HepG2 (cell line): ENCODE results near the gene A3GALT2. TPM values are rescaled to one million over a fixed set of nuclear protein-coding genes. Genes with fewer than 3 reads are reported as not detected.

Experiments
- ATAC-seq: fragments of 200-7000 bp; cut with Tn5 transposase; 3 replicates; pipeline ENCODE4 v1.9.1; 2020; ENCODE audit warnings: mild to moderate bottlenecking, moderate library complexity
- BruUV-seq: library from RNA; stranded (reverse); fragments of 400-500 nt; replicated peaks from 2 replicates; lab custom pipeline; 2021; lab: Mats Ljungman, UMichigan
- CTCF ChIA-PET: fragments of 300-600 bp; formaldehyde crosslinking; extraction: SDS; loops from one replicate; lab custom pipeline; 2021; ENCODE audit warnings: low total read pairs, inconsistent platforms, low intra/inter-chr PET ratio; lab: Yijun Ruan, JAX
- POLR2A ChIA-PET: fragments of 350-600 bp; sonication (Branson Sonifier 250); formaldehyde crosslinking; loops from one replicate; lab custom pipeline; 2020; ENCODE audit warnings: antibody characterized with exemption, inconsistent platforms; lab: Yijun Ruan, JAX
- DNase-seq: peaks from one replicate; pipeline ENCODE4 v3.0.0-alpha.2; 2015; ENCODE audit warnings: low spot score
- FAIRE-seq: peaks from 3 replicates; lab custom pipeline; 2011; peaks lifted over from hg19 to GRCh38; lab: Jason Lieb, UNC
- H2AFZ ChIP-seq: one replicate; pipeline ENCODE4 v1.6.1; 2011; ENCODE audit warnings: low read length, inconsistent platforms
- H3K27ac ChIP-seq: fragments of 300-600 bp; 3 replicates; pipeline ENCODE4 v1.8.0; 2011; ENCODE audit warnings: mixed run types, mild to moderate bottlenecking, mixed read lengths, low read length, inconsistent platforms; ENCODE audit not compliant: insufficient read depth; ENCODE audit errors: extremely low read length
- H3K27me3 ChIP-seq, 2 experiments: fragments of 200-600 bp in 1 of 2; 2 replicates in 1 of 2; 3 replicates in 1 of 2; pipeline versions ENCODE4 v1.6.0 to v1.8.0; 2011; ENCODE audit warnings: low read length in 2 of 2, mild to moderate bottlenecking in 2 of 2, moderate library complexity in 2 of 2, inconsistent platforms in 1 of 2; ENCODE audit not compliant: insufficient read depth in 2 of 2, control insufficient read depth in 1 of 2
- H3K36me3 ChIP-seq, 2 experiments: fragments of 200-600 bp in 1 of 2; replicated peaks in 1 of 2; 2 replicates in 1 of 2; 3 replicates in 1 of 2; pipeline versions ENCODE4 v1.5.1 to v1.8.0; 2011; ENCODE audit warnings: low read length in 2 of 2, inconsistent platforms in 1 of 2; ENCODE audit not compliant: insufficient read depth in 2 of 2, control insufficient read depth in 1 of 2
- H3K4me1 ChIP-seq: 2 replicates; pipeline ENCODE4 v1.5.1; 2012; ENCODE audit warnings: low read length, inconsistent platforms; ENCODE audit not compliant: insufficient read depth
- H3K4me2 ChIP-seq: 2 replicates; pipeline ENCODE4 v1.6.0; 2011; ENCODE audit warnings: low read depth, low read length, inconsistent platforms
- H3K4me3 ChIP-seq, 3 experiments: fragments of 200-600 bp in 1 of 3; sonication (generic), shearing (Covaris generic) in 1 of 3; replicated peaks in 1 of 3; 2 replicates each; pipeline ENCODE4 v1.5.1; 2011 to 2016; ENCODE audit warnings: low read length in 3 of 3, inconsistent platforms in 2 of 3, low read depth in 2 of 3, mild to moderate bottlenecking in 2 of 3, control low read depth in 1 of 3, mixed read lengths in 1 of 3; ENCODE audit not compliant: insufficient read depth in 1 of 3
- H3K79me2 ChIP-seq: one replicate; pipeline ENCODE4 v1.6.1; 2011; ENCODE audit warnings: low read length, inconsistent platforms; ENCODE audit not compliant: insufficient read depth
- H3K9ac ChIP-seq: 2 replicates; pipeline ENCODE4 v1.6.0; 2011; ENCODE audit warnings: mild to moderate bottlenecking, low read depth, low read length, inconsistent platforms; ENCODE audit not compliant: insufficient read depth
- H3K9me3 ChIP-seq: 2 replicates; pipeline ENCODE4 v1.5.1; 2012; ENCODE audit warnings: mild to moderate bottlenecking, low read length
- H4K20me1 ChIP-seq: 2 replicates; pipeline ENCODE4 v1.6.0; 2011; ENCODE audit warnings: inconsistent platforms, mild to moderate bottlenecking, low read length, moderate library complexity; ENCODE audit not compliant: insufficient read depth
- ARHGAP35 ChIP-seq: sonication (generic); formaldehyde crosslinking; IDR thresholded peaks from 2 replicates; pipeline ENCODE4 v1.9.0; 2022; ENCODE audit warnings: mild to moderate bottlenecking, inconsistent platforms, moderate library complexity, missing genetic modification reagents, borderline replicate concordance
- GABPB1 ChIP-seq: IDR thresholded peaks from 2 replicates; pipeline ENCODE4 v1.6.1; 2016; ENCODE audit warnings: mild to moderate bottlenecking, missing genetic modification reagents, moderate library complexity, missing compliant biosample characterization
- GATAD1 ChIP-seq: IDR thresholded peaks from 2 replicates; pipeline ENCODE4 v1.6.1; 2016; ENCODE audit warnings: missing genetic modification reagents, missing compliant biosample characterization
- HMGA1 ChIP-seq: sonication (generic); formaldehyde crosslinking; conservative IDR thresholded peaks from 2 replicates; pipeline ENCODE4 v1.4.0; 2020; ENCODE audit warnings: missing genetic modification reagents
- NFYB ChIP-seq: sonication (generic); formaldehyde crosslinking; IDR thresholded peaks from 2 replicates; pipeline ENCODE4 v1.4.0; 2020; ENCODE audit warnings: missing genetic modification reagents
- NR2F6 ChIP-seq, 2 experiments: IDR thresholded peaks; 2 replicates each; pipeline ENCODE4 v1.6.1; 2016; ENCODE audit warnings: antibody characterized with exemption in 1 of 2, mild to moderate bottlenecking in 1 of 2
- RFX3 ChIP-seq: IDR thresholded peaks from 2 replicates; pipeline ENCODE4 v1.6.1; 2016; ENCODE audit warnings: missing biosample characterization, missing genetic modification reagents
- SALL1 ChIP-seq: sonication (generic); formaldehyde crosslinking; IDR thresholded peaks from 2 replicates; pipeline ENCODE4 v1.8.0; 2022; ENCODE audit warnings: mild to moderate bottlenecking, missing genetic modification reagents
- SRSF4 ChIP-seq: fragments of 200-400 bp; formaldehyde crosslinking; IDR thresholded peaks from one replicate; pipeline ENCODE4 v1.6.1; 2018; ENCODE audit warnings: mild to moderate bottlenecking, low read depth, low read length, moderate library complexity; ENCODE audit not compliant: poor library complexity, severe bottlenecking
- YEATS4 ChIP-seq: sonication (generic); formaldehyde crosslinking; IDR thresholded peaks from 2 replicates; pipeline ENCODE4 v1.4.0; 2020; ENCODE audit warnings: missing genetic modification reagents, borderline replicate concordance
- ZNF414 ChIP-seq: sonication (generic); formaldehyde crosslinking; IDR thresholded peaks from 2 replicates; pipeline ENCODE4 v1.5.0; 2020; ENCODE audit warnings: missing genetic modification reagents
- ZNF776 ChIP-seq: sonication (generic); formaldehyde crosslinking; IDR thresholded peaks from 2 replicates; pipeline ENCODE4 v1.4.0; 2020; ENCODE audit warnings: mild to moderate bottlenecking, missing genetic modification reagents
- ZSCAN9 ChIP-seq: IDR thresholded peaks from 2 replicates; pipeline ENCODE4 v1.6.1; 2016; ENCODE audit warnings: borderline replicate concordance
- WGBS: methylation state at CpG from one replicate; pipeline ENCODE4 v1.1.6; 2017; ENCODE audit warnings: low lambda C conversion rate; 5-methylcytosine and 5-hydroxymethylcytosine counted together
- in situ Hi-C: cut with HindIII; loops from 2 replicates; pipeline ENCODE4 v1.10.0; 2017; ENCODE audit warnings: low pct_unique_long_range_greater_than_20kb; ENCODE audit not compliant: extremely low pct_ligation_motif_present
- intact Hi-C: fragments of 100-400 bp; cut with micrococcal nuclease; formaldehyde crosslinking; loops from one replicate; pipeline ENCODE4 v1.10.0; 2022; ENCODE audit not compliant: unreplicated experiment
- polyA plus RNA-seq, 8 experiments: library from polyadenylated mRNA; depleted of rRNA in 3 of 8; stranded (reverse) in 7 of 8; unstranded in 1 of 8; fragments of >200 nt; fragmentation: Illumina TruSeq in 4 of 8; extraction: Trizol in 4 of 8; gene quantifications; 2 replicates each; pipeline versions ENCODE4 v1.2.1 to v1.2.3, GENCODE V29; 2011 to 2016; ENCODE audit warnings: low read depth in 4 of 8, missing spikeins in 1 of 8, mixed read lengths in 1 of 8; ENCODE audit not compliant: insufficient read depth in 1 of 8
- total RNA-seq, 5 experiments: library from RNA; depleted of rRNA; stranded (reverse); fragments of >200 nt; fragmentation: Illumina TruSeq; extraction: Trizol; gene quantifications; 2 replicates each; pipeline ENCODE4 v1.2.3, GENCODE V29; 2016; ENCODE audit warnings: low read depth in 1 of 5

Gene A3GALT2
- total and polyA plus RNA-seq, 2 of the 13 experiments (the other 11 are each of a cell fraction or from before 2014, with no cell fraction given), result not detected

- TF ChIP-seq NFYB, result no peak
Observed at GRCh38 chr1:33358795-33359503, 38.1 kb upstream of the A3GALT2 start (continued).

GRCh38 chr1:33358114-33358794 is 37.4 kb upstream of the A3GALT2 start:
- intact Hi-C loops (no loop called here), in situ Hi-C loops (no loop called here)
- Histone ChIP-seq H3K4me1 (peaks cover 9% of the 10 kb centered on the region), H3K79me2 (no peaks in the 10 kb centered on the region), H3K27me3 (no peaks in the 10 kb centered on the region; a peak in 1 of 5 replicates), H3K36me3 (no peaks in the 10 kb centered on the region), H3K27ac (no peak overlapping the region), H3K4me2 (no peak overlapping the region), H3K4me3 (no peak overlapping the region), H4K20me1 (no peaks in the 10 kb centered on the region), H3K9me3 (no peaks in the 10 kb centered on the region), H2AFZ (no peak overlapping the region), H3K9ac (no peak overlapping the region)
- CTCF ChIA-PET, result no interaction called here
- BruUV-seq, result no TSS peak
- DNase-seq (no peak), ATAC-seq (no peak), FAIRE-seq (no peak)
- WGBS, result 61% methylated on average over 4 of the region's 4 CpGs
- TF ChIP-seq ZNF776 (CRISPR knock-in tag), result no peak
- TF ChIP-seq GABPB1 (CRISPR knock-in tag), result no peak
- TF ChIP-seq HMGA1 (CRISPR knock-in tag), result no peak
- TF ChIP-seq RFX3, result no peak
- no peak for TF ChIP-seq SRSF4
- no peak for TF ChIP-seq ZNF414 (CRISPR knock-in tag)
- no peak for TF ChIP-seq GATAD1 (CRISPR knock-in tag)
- TF ChIP-seq SALL1 (CRISPR knock-in tag), result no peak
- no peak for TF ChIP-seq ARHGAP35 (CRISPR knock-in tag)
- TF ChIP-seq YEATS4 (CRISPR knock-in tag), result no peak
- TF ChIP-seq ZSCAN9 (CRISPR knock-in tag), result no peak
- no peak for TF ChIP-seq NR2F6 (IDR thresholded peaks at IDR 0.05)
- TF ChIP-seq NR2F6 (CRISPR knock-in tag; IDR thresholded peaks at IDR 0.05), result no peak
- POLR2A ChIA-PET, result no interaction called here
